Naive B cell (primary cell): ENCODE results near the gene CACNB4. TPM values are rescaled to one million over a fixed set of nuclear protein-coding genes. Genes with fewer than 3 reads are reported as not detected.

ENCODE experiments used
- ATAC-seq, 2 donors: fragments of 150-1000 bp; cut with Tn5 transposase; 2 replicates each; pipeline ENCODE4 v1.10.0; 2021; ENCODE audit warnings: low read depth in 2 of 2, mild to moderate bottlenecking in 2 of 2, moderate library complexity in 2 of 2
- DNase-seq: peaks from one replicate; pipeline ENCODE4 v3.0.0; 2022
- H3K27ac Mint-ChIP-seq, 6 donors: one replicate each; pipeline ENCODE4 v1.8.0; 2020 to 2022; ENCODE audit warnings: mild to moderate bottlenecking in 6 of 6, mixed read lengths in 6 of 6, moderate library complexity in 5 of 6, inconsistent platforms in 2 of 6
- H3K27me3 Mint-ChIP-seq, 3 donors: one replicate each; pipeline ENCODE4 v1.8.0; 2021 to 2022; ENCODE audit warnings: mixed read lengths in 3 of 3, mild to moderate bottlenecking in 1 of 3
- H3K36me3 Mint-ChIP-seq, 2 donors: one replicate each; pipeline ENCODE4 v1.8.0; 2020 to 2022; ENCODE audit warnings: mixed read lengths in 2 of 2, inconsistent platforms in 1 of 2, mild to moderate bottlenecking in 1 of 2
- H3K4me1 Mint-ChIP-seq, 3 donors: one replicate each; pipeline ENCODE4 v1.8.0; 2020 to 2022; ENCODE audit warnings: mixed read lengths in 3 of 3, inconsistent platforms in 1 of 3, mild to moderate bottlenecking in 1 of 3, moderate library complexity in 1 of 3
- H3K4me3 Mint-ChIP-seq, 8 donors: one replicate each; pipeline ENCODE4 v1.8.0; 2020 to 2022; ENCODE audit warnings: mild to moderate bottlenecking in 8 of 8, mixed read lengths in 8 of 8, moderate library complexity in 8 of 8, inconsistent platforms in 2 of 8
- H3K9me3 Mint-ChIP-seq, 7 donors: one replicate each; pipeline ENCODE4 v1.8.0; 2020 to 2022; ENCODE audit warnings: mixed read lengths in 7 of 7, mild to moderate bottlenecking in 5 of 7, inconsistent platforms in 2 of 7, moderate library complexity in 1 of 7
- polyA plus RNA-seq, 6 donors: library from polyadenylated mRNA; unstranded; fragments of 300-500 nt; fragmentation: Illumina TruSeq; gene quantifications; one replicate each; pipeline ENCODE4 v1.2.3, GENCODE V29; 2021; ENCODE audit warnings: low read depth in 6 of 6

The CACNB4 gene
- polyA plus RNA-seq, 6 donors from 2014 or later = 0.10 to 3.2 TPM; not detected in 4

DNA sequence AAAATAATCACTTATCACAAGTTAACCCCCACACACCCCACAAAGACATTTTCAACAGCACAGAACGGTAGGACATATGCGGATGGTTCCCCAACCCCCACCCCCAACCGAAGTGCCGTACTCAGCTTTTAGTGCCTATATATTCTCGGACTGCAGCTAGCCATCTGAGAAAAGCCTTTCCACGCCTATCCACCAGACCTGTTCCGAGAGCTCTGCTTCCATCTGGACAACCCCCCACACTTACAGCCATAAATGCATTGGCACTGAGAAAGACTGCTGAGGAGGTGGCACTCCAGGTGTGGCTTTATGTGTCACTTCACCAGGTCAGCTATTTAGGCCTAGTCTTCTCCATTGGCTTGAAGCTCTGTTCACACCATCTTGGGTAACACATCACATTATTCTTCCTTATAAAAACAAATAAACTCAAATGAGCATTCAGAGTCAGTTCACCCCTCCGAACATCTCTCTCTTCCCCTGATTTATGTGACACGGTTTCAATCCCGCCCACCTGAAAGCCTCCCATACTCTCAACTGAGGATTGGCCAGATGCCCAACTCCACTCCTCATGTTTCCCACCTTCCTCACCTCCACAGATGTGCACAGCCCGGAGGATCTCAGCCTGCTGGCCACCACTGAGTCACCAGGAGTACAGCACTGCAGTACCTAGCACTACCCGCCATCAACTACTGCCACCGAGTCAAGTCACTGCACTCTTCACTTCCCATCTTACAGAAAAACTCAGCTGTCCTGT lies 127.4 kb downstream of the CACNB4 start:
- H3K36me3 Mint-ChIP-seq = no peaks in the 10 kb centered on the region
- no peak for DNase-seq
- H3K4me1 Mint-ChIP-seq = no peaks in the 10 kb centered on the region
- no peak for ATAC-seq
- peaks cover 0 to 8% (median 0%) of the 10 kb centered on the region in 3 donors for H3K27me3 Mint-ChIP-seq
- H3K4me3 Mint-ChIP-seq = peak overlapping the region in 1 of 8 donors; percentile 25
- no peaks in the 10 kb centered on the region for H3K9me3 Mint-ChIP-seq
- no peak overlapping the region for H3K27ac Mint-ChIP-seq

GRCh38 chr2:151968770-151969470 lies 129.9 kb downstream of the CACNB4 start:
- Mint-ChIP-seq H3K27ac (peak overlapping the region in 1 of 6 donors; percentile 5), H3K4me3 (no peak overlapping the region), H3K9me3 (no peaks in the 10 kb centered on the region), H3K4me1 (no peaks in the 10 kb centered on the region), H3K27me3 (peaks cover 0 to 8% (median 0%) of the 10 kb centered on the region in 3 donors), H3K36me3 (no peaks in the 10 kb centered on the region)
- DNase-seq (no peak), ATAC-seq (no peak)

- DNase-seq (no peak), ATAC-seq (no peak)
- Mint-ChIP-seq H3K27ac (no peak overlapping the region), H3K27me3 (peaks cover 0 to 8% (median 0%) of the 10 kb centered on the region in 3 donors), H3K36me3 (no peaks in the 10 kb centered on the region), H3K4me1 (no peaks in the 10 kb centered on the region), H3K9me3 (no peaks in the 10 kb centered on the region), H3K4me3 (no peak overlapping the region)
Measured at GRCh38 chr2:151967829-151968722, 130.8 kb downstream of the CACNB4 start.

DNA sequence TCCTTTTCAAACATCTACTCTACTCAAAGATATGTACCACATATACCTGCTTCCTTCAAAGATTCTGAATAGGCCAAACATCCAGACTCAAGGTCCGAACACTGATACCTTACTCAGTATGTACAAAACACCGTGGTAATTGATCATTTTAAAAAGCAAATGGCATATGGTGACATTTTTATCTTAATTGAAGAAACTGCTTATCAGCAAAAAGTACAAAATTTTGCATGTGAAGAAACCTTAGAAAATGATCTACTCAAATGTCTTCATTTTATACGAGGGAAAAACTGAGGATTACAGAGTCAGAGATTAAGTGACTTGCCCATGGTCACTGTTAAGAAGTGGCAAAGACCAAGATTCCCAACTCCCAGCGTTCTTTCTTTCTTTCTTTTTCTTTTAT lies 133.0 kb downstream of the CACNB4 start:
- H3K27me3 Mint-ChIP-seq = peaks cover 0 to 2% (median 0%) of the 10 kb centered on the region in 3 donors
- no peak for ATAC-seq
- DNase-seq = no peak
- no peak overlapping the region for H3K4me3 Mint-ChIP-seq
- H3K36me3 Mint-ChIP-seq = no peaks in the 10 kb centered on the region
- no peak overlapping the region for H3K27ac Mint-ChIP-seq
- H3K9me3 Mint-ChIP-seq = no peaks in the 10 kb centered on the region
- H3K4me1 Mint-ChIP-seq = no peaks in the 10 kb centered on the region

GRCh38 chr2:151961558-151961957 lies 137.3 kb downstream of the CACNB4 start:
- no peaks in the 10 kb centered on the region for H3K4me1 Mint-ChIP-seq
- peak overlapping the region in 1 of 6 donors; percentile 16 for H3K27ac Mint-ChIP-seq
- H3K27me3 Mint-ChIP-seq = peaks cover 0 to 4% (median 0%) of the 10 kb centered on the region in 3 donors
- DNase-seq = no peak
- no peaks in the 10 kb centered on the region for H3K9me3 Mint-ChIP-seq
- H3K36me3 Mint-ChIP-seq = no peaks in the 10 kb centered on the region
- H3K4me3 Mint-ChIP-seq = no peak overlapping the region
- ATAC-seq = no peak

DNA sequence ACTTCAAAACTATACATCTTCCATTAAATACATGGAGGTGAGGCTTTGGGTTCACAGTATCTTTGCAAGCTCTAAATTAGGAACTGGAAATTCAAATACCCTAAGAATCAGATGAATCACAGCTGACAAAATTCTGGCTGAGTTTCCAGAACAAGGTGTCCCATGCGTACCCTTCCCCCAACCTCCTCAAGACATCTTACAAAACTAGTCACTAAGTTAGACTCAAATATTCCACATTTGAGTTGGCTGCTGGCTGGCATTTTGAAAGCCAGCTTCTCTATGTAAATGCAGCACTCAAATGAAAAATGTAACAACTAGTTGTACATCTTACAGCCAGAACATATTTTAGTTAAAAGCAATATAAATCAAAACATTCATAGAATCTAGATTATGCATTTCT lies 139.6 kb downstream of the CACNB4 start:
- H3K27me3 Mint-ChIP-seq = peaks cover 0 to 7% (median 4%) of the 10 kb centered on the region in 3 donors
- H3K9me3 Mint-ChIP-seq = no peaks in the 10 kb centered on the region
- ATAC-seq = no peak
- H3K27ac Mint-ChIP-seq = no peak overlapping the region
- no peak overlapping the region for H3K4me3 Mint-ChIP-seq
- no peaks in the 10 kb centered on the region for H3K4me1 Mint-ChIP-seq
- H3K36me3 Mint-ChIP-seq = no peaks in the 10 kb centered on the region
- DNase-seq = no peak

- Mint-ChIP-seq H3K27me3 (peaks cover 0 to 23% (median 7%) of the 10 kb centered on the region in 3 donors), H3K4me1 (no peaks in the 10 kb centered on the region), H3K27ac (peak overlapping the region in 1 of 6 donors; percentile 31), H3K9me3 (peaks cover 0 to 8% (median 2%) of the 10 kb centered on the region in 7 donors), H3K36me3 (peaks cover 0 to 6% of the 10 kb centered on the region in 2 donors), H3K4me3 (no peak overlapping the region)
- ATAC-seq = no peak
- no peak for DNase-seq
Measured at GRCh38 chr2:151953467-151953866, 145.4 kb downstream of the CACNB4 start.

DNA sequence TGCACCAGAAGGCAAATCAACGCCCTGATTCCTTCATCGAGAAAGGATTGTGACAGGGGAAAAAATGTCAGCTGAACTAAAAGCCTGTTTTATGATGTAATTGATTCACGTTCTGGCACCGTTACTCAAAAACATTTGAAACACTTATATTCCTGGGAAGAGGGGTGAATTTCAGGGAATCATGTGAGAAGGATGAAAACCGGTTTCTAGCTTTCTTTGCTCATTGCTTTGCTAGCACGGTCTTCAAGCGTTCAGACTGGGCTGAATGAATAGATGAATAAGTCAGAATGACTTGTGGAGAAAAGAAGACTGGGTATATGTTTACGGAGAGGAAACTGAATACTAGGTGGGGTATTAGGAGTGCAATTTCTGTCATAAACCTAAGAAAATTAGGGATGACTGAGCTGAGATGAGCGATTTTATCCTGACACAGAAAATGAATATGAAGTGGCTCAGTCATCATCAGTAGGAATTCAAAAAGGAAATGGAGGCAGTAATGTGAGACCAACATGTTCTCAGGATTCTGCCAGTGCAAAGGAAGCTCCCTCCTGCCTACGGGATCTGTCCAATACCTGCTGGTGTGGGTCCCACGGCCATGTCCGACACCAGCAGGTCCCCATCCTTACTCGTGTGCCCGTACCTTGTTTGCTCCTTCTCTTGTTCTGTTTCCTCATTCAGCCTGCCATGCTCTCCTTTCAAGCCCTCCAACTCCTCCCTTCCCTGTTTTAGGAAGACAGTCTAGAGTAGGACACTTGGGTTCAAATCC lies 146.0 kb downstream of the CACNB4 start:
- DNase-seq = no peak
- Mint-ChIP-seq H3K4me1 (peaks cover 0 to 2% (median under 1%) of the 10 kb centered on the region in 3 donors), H3K27ac (no peak overlapping the region), H3K9me3 (peaks cover 0 to 8% (median 2%) of the 10 kb centered on the region in 7 donors), H3K27me3 (peaks cover 0 to 23% (median 7%) of the 10 kb centered on the region in 3 donors), H3K36me3 (peaks cover 0 to 6% of the 10 kb centered on the region in 2 donors), H3K4me3 (no peak overlapping the region)
- no peak for ATAC-seq

GRCh38 chr2:151947813-151948165 lies 151.1 kb downstream of the CACNB4 start:
- peaks cover 0 to 27% (median 0%) of the 10 kb centered on the region in 3 donors for H3K27me3 Mint-ChIP-seq
- peaks cover 7 to 9% of the 10 kb centered on the region in 2 donors for H3K36me3 Mint-ChIP-seq
- H3K4me3 Mint-ChIP-seq = peak overlapping the region in 7 of 8 donors; percentile 6 to 83 (median 67)
- peaks cover 11 to 18% (median 17%) of the 10 kb centered on the region in 3 donors for H3K4me1 Mint-ChIP-seq
- peaks cover 3 to 17% (median 6%) of the 10 kb centered on the region in 7 donors for H3K9me3 Mint-ChIP-seq
- peak in 1 of 2 donors; percentile 44 for ATAC-seq
- DNase-seq = no peak
- peak overlapping the region in 2 of 6 donors; percentile 13 to 40 for H3K27ac Mint-ChIP-seq

- peaks cover 11 to 18% (median 17%) of the 10 kb centered on the region in 3 donors for H3K4me1 Mint-ChIP-seq
- DNase-seq = peak; percentile 29
- H3K27ac Mint-ChIP-seq = peak overlapping the region in 3 of 6 donors; percentile 13 to 70 (median 40)
- H3K36me3 Mint-ChIP-seq = peaks cover 10 to 11% of the 10 kb centered on the region in 2 donors
- peak; percentile 69 to 84 for ATAC-seq
- peaks cover 3 to 22% (median 9%) of the 10 kb centered on the region in 7 donors for H3K9me3 Mint-ChIP-seq
- H3K4me3 Mint-ChIP-seq = peak overlapping the region in 7 of 8 donors; percentile 6 to 83 (median 67)
- peaks cover 0 to 22% (median 0%) of the 10 kb centered on the region in 3 donors for H3K27me3 Mint-ChIP-seq
Measured at GRCh38 chr2:151946899-151947812, 151.7 kb downstream of the CACNB4 start.

DNA sequence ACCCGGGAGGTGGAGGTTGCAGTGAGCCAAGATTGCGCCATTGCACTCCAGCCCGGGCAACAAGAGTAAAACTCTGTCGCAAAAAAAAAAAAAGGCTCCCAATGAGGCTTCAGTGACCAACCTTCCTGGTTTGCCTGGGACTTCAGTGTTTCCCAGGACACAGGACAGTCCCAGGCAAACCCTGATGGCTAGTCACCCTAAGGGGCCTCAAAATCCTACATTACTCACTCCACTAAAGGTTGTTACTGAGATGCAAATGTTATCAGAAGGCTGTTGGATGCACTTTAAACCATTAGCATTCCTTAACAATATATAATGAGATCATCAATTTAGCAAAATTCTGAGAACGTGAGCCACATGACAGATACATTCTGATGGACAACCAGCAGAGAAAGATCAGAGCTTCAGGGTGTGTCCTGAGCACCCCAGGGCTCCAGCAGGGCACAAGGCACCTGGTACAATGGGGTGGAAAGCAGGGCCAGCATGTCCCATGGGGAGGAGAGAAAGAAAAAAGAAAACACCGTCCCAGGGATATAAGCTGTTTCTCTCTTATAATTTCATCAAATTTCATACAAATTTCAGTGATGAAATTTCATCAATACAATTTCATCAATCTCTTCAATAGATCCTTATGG lies 152.5 kb downstream of the CACNB4 start:
- peaks cover 3 to 22% (median 9%) of the 10 kb centered on the region in 7 donors for H3K9me3 Mint-ChIP-seq
- H3K4me3 Mint-ChIP-seq = peak overlapping the region in 1 of 8 donors; percentile 6
- H3K4me1 Mint-ChIP-seq = peaks cover 11 to 18% (median 17%) of the 10 kb centered on the region in 3 donors
- H3K36me3 Mint-ChIP-seq = peaks cover 10 to 11% of the 10 kb centered on the region in 2 donors
- no peak overlapping the region for H3K27ac Mint-ChIP-seq
- peaks cover 0 to 22% (median 0%) of the 10 kb centered on the region in 3 donors for H3K27me3 Mint-ChIP-seq
- ATAC-seq (no peak), DNase-seq (no peak)
